ENCODE results near the gene TRMT61B. TPM values are rescaled to one million over a fixed set of nuclear protein-coding genes. Genes with fewer than 3 reads are reported as not detected.

TRMT61B gene
- 25.6 TPM for total RNA-seq

DNA sequence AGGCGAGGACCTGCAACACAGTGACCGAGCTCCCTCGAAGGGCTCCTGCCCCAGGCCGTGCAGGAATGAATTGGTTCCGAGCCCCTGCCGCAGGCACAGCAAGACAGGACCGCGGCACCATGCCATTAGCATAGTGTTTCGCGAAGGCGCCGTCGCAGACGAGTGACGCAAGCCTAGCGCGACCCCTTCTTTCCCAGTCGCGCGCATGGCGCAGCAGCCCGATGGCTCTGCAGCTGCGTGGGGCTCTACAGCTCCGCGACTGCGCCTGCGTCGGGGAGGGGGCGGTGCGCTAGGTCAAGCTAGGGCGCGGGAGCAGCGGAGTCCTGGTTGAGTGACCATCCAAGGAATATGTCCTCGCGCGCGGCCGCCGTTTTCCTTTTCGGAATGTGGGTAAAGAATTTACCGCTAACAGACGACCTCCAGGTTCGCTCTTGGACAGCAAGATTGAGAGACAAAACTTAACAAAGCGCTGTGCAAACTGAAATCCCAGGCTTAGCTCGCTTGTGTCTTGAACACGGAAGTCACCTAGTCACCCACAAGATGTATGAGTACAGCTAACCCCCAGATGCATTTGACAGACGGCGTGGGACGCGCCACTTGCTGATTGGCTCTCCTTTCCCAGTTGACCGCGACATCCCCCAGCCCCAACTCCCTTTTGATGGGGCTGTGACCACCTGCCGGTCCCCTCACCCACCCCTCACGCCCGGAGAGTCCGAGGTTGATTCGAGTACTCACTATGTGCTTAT, at the start of gene TRMT61B:
TRMT61B (minus strand) TSS at position 164 of the 746 bp plus-strand sequence; CDS start at position 132, 32 bp downstream.

DNA sequence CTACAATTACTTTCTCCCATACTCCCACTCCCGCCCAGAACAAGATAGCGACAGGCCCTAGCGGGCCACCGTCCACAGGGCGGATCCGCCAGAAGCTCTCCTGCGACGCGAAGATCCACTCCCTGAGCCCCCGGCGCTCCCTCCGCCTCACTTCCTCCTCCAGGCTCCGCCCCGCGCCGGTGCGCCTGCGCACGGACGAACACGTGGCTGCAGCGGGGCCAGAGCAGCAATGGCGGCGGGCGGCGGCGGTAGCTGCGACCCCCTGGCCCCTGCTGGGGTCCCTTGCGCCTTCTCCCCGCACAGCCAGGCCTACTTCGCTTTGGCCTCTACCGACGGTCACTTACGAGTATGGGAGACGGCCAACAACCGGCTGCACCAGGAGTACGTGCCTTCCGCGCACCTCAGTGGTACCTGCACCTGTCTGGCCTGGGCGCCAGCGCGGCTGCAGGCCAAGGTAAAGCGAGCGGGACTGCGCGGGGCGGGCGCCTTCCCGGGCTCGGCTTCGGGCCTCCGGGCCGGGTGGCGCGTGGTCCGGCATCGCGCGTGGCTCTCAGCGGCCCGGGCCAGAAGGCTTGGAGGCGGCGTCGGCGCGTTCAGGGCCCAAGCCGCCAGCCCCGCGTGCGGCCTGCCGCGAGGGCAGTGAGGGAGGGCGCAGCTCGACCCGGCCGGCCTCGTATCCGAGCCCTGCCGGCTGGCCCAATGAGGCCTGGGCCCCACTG, 24.5 kb upstream of the TRMT61B start, which contains the start of gene WDR43:
WDR43 (plus strand) TSS at position 198 of the 719 bp plus-strand sequence; CDS start at position 230, 32 bp downstream.

DNA sequence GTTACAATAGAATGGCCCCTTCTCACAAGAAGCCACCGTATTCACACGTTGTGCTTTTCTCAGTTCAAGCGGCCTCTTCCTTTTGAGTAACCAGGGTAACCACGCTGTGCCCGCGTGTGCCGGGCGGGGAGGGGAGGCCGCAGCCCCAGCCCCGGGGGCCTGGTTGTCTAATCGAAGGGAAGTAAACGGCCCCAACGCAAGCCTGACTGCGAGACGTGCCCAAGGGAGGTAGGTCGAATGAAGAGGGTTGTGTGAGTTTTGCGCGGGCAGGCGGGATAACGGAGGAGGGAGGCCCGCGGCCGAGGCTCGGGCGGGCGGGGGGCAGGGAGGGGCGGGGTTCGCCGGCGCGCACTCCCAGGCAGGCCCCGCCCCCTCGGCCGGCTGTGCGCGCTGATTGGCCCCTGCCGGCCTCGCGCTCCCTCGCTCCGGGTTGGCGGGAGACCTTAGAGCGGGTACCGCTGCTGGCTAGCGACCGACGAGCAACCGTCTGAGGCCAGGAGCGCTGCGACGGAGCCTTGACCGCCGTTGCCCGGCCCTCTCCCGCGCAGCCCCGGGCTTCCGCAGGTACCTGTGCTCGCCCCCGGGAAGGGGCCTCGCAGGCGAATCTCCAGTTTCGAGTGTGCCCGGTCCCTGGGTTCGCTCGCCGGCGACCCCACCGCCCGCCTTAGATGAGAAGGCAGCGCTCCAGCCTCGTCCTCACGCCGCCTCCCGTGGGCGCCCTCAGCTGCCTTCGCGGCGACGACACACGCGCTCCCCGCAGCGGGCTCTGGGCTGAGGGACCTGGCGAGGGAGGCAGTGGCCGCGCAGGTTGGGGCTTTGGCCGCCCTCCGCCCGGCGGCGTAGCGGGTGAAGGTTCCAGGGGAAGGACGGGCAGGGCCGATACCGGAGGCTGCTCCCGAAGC, 59.5 kb downstream of the TRMT61B start, which contains the start of gene SPDYA:
SPDYA (plus strand) TSS at position 451 of the 902 bp plus-strand sequence. CDS start 5,181 bp downstream, outside the sequence.

Small RNA genes lying within 50 kb of the gene (small RNA-seq; reads per million reads assigned to genes)
- 430 reads per million, percentile 98 among the genes with 10 or more reads in this experiment for gene SNORD92

Other genes starting within 250 kb of the TRMT61B start
- 370 TPM for gene PPP1CB, start 118.5 kb downstream of the TRMT61B start, total RNA-seq
- 1.2 TPM for gene SPDYA, start 59.5 kb downstream of the TRMT61B start, total RNA-seq
- 55.4 TPM for gene WDR43, start 24.4 kb upstream of the TRMT61B start, total RNA-seq
- 2.3 TPM for gene TOGARAM2, start 111.0 kb upstream of the TRMT61B start, total RNA-seq
- 0.23 TPM for gene PCARE, start 204.2 kb upstream of the TRMT61B start, total RNA-seq
- 38.8 TPM for gene CLIP4, start 245.1 kb upstream of the TRMT61B start, total RNA-seq

Measured in diencephalon (tissue), 1 donor.